IMR-90 (cell line): ENCODE measurements around the gene GH1. TPM values are rescaled to one million over a fixed set of nuclear protein-coding genes. Genes with fewer than 3 reads are reported as not detected.

Source experiments
- ATAC-seq: fragments of 200-7000 bp; cut with Tn5 transposase; 2 replicates; pipeline ENCODE4 v1.9.1; 2020; ENCODE audit warnings: low read depth, mild to moderate bottlenecking, moderate library complexity
- BruUV-seq: library from RNA; stranded (reverse); fragments of 400-500 nt; replicated peaks from 2 replicates; lab custom pipeline; 2021; lab: Mats Ljungman, UMichigan
- CTCF ChIA-PET: fragments of 300-600 bp; formaldehyde crosslinking; extraction: SDS; loops from one replicate; lab custom pipeline; 2021; ENCODE audit warnings: antibody characterized with exemption; lab: Yijun Ruan, JAX
- POLR2A ChIA-PET: fragments of 300-600 bp; sonication (Branson Sonifier 250); formaldehyde crosslinking; loops from one replicate; lab custom pipeline; 2022; ENCODE audit warnings: antibody characterized with exemption; ENCODE audit not compliant: unreplicated experiment; lab: Charles Lee
- DNase-seq: peaks from one replicate; pipeline ENCODE4 v3.0.0; 2013
- H2AFZ ChIP-seq: replicated peaks from 2 replicates; pipeline ENCODE3; 2013; ENCODE audit warnings: low read length, mild to moderate bottlenecking; ENCODE audit not compliant: poor library complexity
- H2AK5ac ChIP-seq: 2 replicates; pipeline ENCODE4 v1.6.1; 2013; ENCODE audit warnings: low read depth, low read length, inconsistent platforms
- H2AK9ac ChIP-seq: replicated peaks from 2 replicates; pipeline ENCODE3; 2013; ENCODE audit warnings: mild to moderate bottlenecking, low read depth, low read length, moderate library complexity; ENCODE audit not compliant: poor library complexity
- H2BK120ac ChIP-seq: 2 replicates; pipeline ENCODE4 v1.6.1; 2013; ENCODE audit warnings: low read depth, low read length, inconsistent platforms
- H2BK15ac ChIP-seq: 3 replicates; pipeline ENCODE4 v1.6.1; 2013; ENCODE audit warnings: low read depth, low read length, inconsistent platforms
- H2BK20ac ChIP-seq: 2 replicates; pipeline ENCODE4 v1.6.1; 2013; ENCODE audit warnings: low read depth, mild to moderate bottlenecking, inconsistent platforms, low read length, moderate library complexity
- H2BK5ac ChIP-seq: 2 replicates; pipeline ENCODE4 v1.6.1; 2013; ENCODE audit warnings: mild to moderate bottlenecking, low read depth, low read length, inconsistent platforms; ENCODE audit not compliant: poor library complexity, severe bottlenecking
- H3K14ac ChIP-seq: replicated peaks from 2 replicates; pipeline ENCODE4 v1.6.1; 2013; ENCODE audit warnings: low read depth, low read length, inconsistent platforms
- H3K18ac ChIP-seq: 2 replicates; pipeline ENCODE4 v1.6.1; 2013; ENCODE audit warnings: low read depth, low read length, control low read depth
- H3K23ac ChIP-seq: 2 replicates; pipeline ENCODE4 v1.6.1; 2013; ENCODE audit warnings: low read depth, low read length, inconsistent platforms
- H3K27ac ChIP-seq: 2 replicates; pipeline ENCODE4 v1.5.1; 2013; ENCODE audit warnings: mild to moderate bottlenecking, control low read depth, low read length; ENCODE audit not compliant: insufficient read depth
- H3K27me3 ChIP-seq: 2 replicates; pipeline ENCODE4 v1.6.1; 2013; ENCODE audit warnings: low read length; ENCODE audit not compliant: control insufficient read depth, insufficient read depth
- H3K36me3 ChIP-seq: 2 replicates; pipeline ENCODE4 v1.6.1; 2013; ENCODE audit warnings: low read length, mixed read lengths; ENCODE audit not compliant: control insufficient read depth, insufficient read depth
- H3K4ac ChIP-seq: 2 replicates; pipeline ENCODE4 v1.6.1; 2013; ENCODE audit warnings: low read depth, low read length, inconsistent platforms
- H3K4me1 ChIP-seq: 2 replicates; pipeline ENCODE4 v1.6.1; 2013; ENCODE audit warnings: low read length, mixed read lengths; ENCODE audit not compliant: control insufficient read depth, insufficient read depth
- H3K4me2 ChIP-seq: 2 replicates; pipeline ENCODE4 v1.6.1; 2013; ENCODE audit warnings: low read depth, mild to moderate bottlenecking, control low read depth, low read length, moderate library complexity
- H3K4me3 ChIP-seq: 2 replicates; pipeline ENCODE4 v1.5.1; 2013; ENCODE audit warnings: low read depth, mild to moderate bottlenecking, control low read depth, low read length, moderate library complexity; ENCODE audit not compliant: insufficient read depth
- H3K56ac ChIP-seq: 2 replicates; pipeline ENCODE4 v1.6.1; 2013; ENCODE audit warnings: low read length, inconsistent platforms; ENCODE audit not compliant: insufficient read depth; ENCODE audit errors: extremely low read depth
- H3K79me1 ChIP-seq, 2 experiments: 2 replicates each; pipeline ENCODE4 v1.6.1; 2013; ENCODE audit warnings: low read length in 2 of 2, inconsistent platforms in 1 of 2, low read depth in 1 of 2
- H3K9ac ChIP-seq: 2 replicates; pipeline ENCODE4 v1.6.1; 2013; ENCODE audit warnings: low read depth, low read length, control low read depth
- H3K9me1 ChIP-seq: 2 replicates; pipeline ENCODE4 v1.6.1; 2013; ENCODE audit warnings: low read length, inconsistent platforms; ENCODE audit not compliant: insufficient read depth
- H3K9me3 ChIP-seq: 2 replicates; pipeline ENCODE4 v1.6.1; 2013; ENCODE audit warnings: low read length; ENCODE audit not compliant: control insufficient read depth, insufficient read depth
- H4K20me1 ChIP-seq: 2 replicates; pipeline ENCODE4 v1.6.1; 2013; ENCODE audit warnings: low read length, inconsistent platforms; ENCODE audit not compliant: insufficient read depth
- H4K5ac ChIP-seq: 2 replicates; pipeline ENCODE4 v1.6.1; 2013; ENCODE audit warnings: mild to moderate bottlenecking, low read depth, low read length, control low read depth
- H4K8ac ChIP-seq, 2 experiments: 2 replicates each; pipeline ENCODE4 v1.6.1; 2013; ENCODE audit warnings: low read depth in 2 of 2, low read length in 2 of 2, control low read depth in 1 of 2, inconsistent platforms in 1 of 2
- H4K91ac ChIP-seq: 2 replicates; pipeline ENCODE4 v1.6.1; 2013; ENCODE audit warnings: low read depth, low read length, inconsistent platforms; ENCODE audit not compliant: insufficient read depth
- BHLHE40 ChIP-seq: fragments of 150-350 bp; IDR thresholded peaks from 2 replicates; pipeline ENCODE4 v1.6.1; 2016; ENCODE audit warnings: mild to moderate bottlenecking, low read depth, low read length
- CEBPB ChIP-seq: IDR thresholded peaks from 2 replicates; pipeline ENCODE4 v1.6.1; 2012; ENCODE audit warnings: low read depth, low read length, improper control_type of control experiment
- CHD1 ChIP-seq: IDR thresholded peaks from 2 replicates; pipeline ENCODE4 v1.6.1; 2012; ENCODE audit warnings: low read depth, low read length, improper control_type of control experiment
- FOS ChIP-seq: fragments of 150-350 bp; IDR thresholded peaks from 2 replicates; pipeline ENCODE4 v1.6.1; 2016; ENCODE audit warnings: low read depth, low read length
- MAFK ChIP-seq: IDR thresholded peaks from 2 replicates; pipeline ENCODE4 v1.6.1; 2012; ENCODE audit warnings: low read depth, low read length, improper control_type of control experiment
- MAZ ChIP-seq: IDR thresholded peaks from 2 replicates; pipeline ENCODE4 v1.6.1; 2012; ENCODE audit warnings: low read depth, mild to moderate bottlenecking, low read length, improper control_type of control experiment, moderate library complexity, borderline replicate concordance
- MXI1 ChIP-seq: IDR thresholded peaks from 2 replicates; pipeline ENCODE4 v1.6.1; 2012; ENCODE audit warnings: low read depth, mild to moderate bottlenecking, low read length, moderate library complexity, borderline replicate concordance
- POLR2A ChIP-seq: IDR thresholded peaks from 2 replicates; pipeline ENCODE4 v1.6.1; 2012; ENCODE audit warnings: mild to moderate bottlenecking, low read depth, low read length
- RAD21 ChIP-seq: IDR thresholded peaks from 2 replicates; pipeline ENCODE4 v1.6.1; 2012; ENCODE audit warnings: low read length, improper control_type of control experiment
- RCOR1 ChIP-seq: IDR thresholded peaks from 2 replicates; pipeline ENCODE4 v1.6.1; 2012; ENCODE audit warnings: mild to moderate bottlenecking, low read length, improper control_type of control experiment; ENCODE audit not compliant: insufficient replicate concordance
- SMC3 ChIP-seq: fragments of 150-350 bp; IDR thresholded peaks from 2 replicates; pipeline ENCODE4 v1.6.1; 2016; ENCODE audit warnings: low read depth, mild to moderate bottlenecking, antibody characterized with exemption, low read length, moderate library complexity
- whole genome bisulfite sequencing, 2 experiments: methylation state at CpG; one replicate each; pipeline versions ENCODE4 v1.1.5 to v1.1.7; 2013; ENCODE audit warnings: missing lambda C conversion rate in 2 of 2; ENCODE audit not compliant: insufficient read length in 1 of 2; ENCODE audit errors: extremely low coverage in 2 of 2; 5-methylcytosine and 5-hydroxymethylcytosine counted together
- dilution Hi-C: fragments of 300-500 bp; cut with HindIII; formaldehyde crosslinking; loops from one replicate; pipeline ENCODE4 v1.14.3; 2018; ENCODE audit warnings: low sequenced_read_pairs; ENCODE audit not compliant: unreplicated experiment
- in situ Hi-C: fragments of 300-500 bp; cut with MboI; formaldehyde crosslinking; loops from 3 replicates; pipeline ENCODE4 v1.14.3; 2019; ENCODE audit warnings: low sequenced_read_pairs, inconsistent platforms, mixed read lengths
- intact Hi-C: fragments of 100-400 bp; cut with micrococcal nuclease; formaldehyde crosslinking; loops from 2 replicates; pipeline ENCODE4 v1.10.0; 2022
- polyA plus RNA-seq, 3 experiments: library from polyadenylated mRNA; depleted of rRNA; stranded (reverse); fragments of >200 nt; gene quantifications; 2 replicates each; pipeline ENCODE4 v1.2.3, GENCODE V29; 2012; ENCODE audit warnings: low replicate concordance in 1 of 3
- total RNA-seq: library from RNA; depleted of rRNA; stranded (reverse); fragments of >200 nt; gene quantifications from 2 replicates; pipeline ENCODE4 v1.2.3, GENCODE V29; 2012
- TF ChIP-seq, protein P1 (sequence below): fragments of 150-350 bp; IDR thresholded peaks from 2 replicates; pipeline ENCODE4 v1.6.1; 2017; ENCODE audit warnings: mild to moderate bottlenecking, antibody characterized with exemption, low read length, low read depth
- TF ChIP-seq, protein P2 (sequence below): conservative IDR thresholded peaks from 2 replicates; pipeline ENCODE4 v1.5.1; 2012; ENCODE audit warnings: mild to moderate bottlenecking, low read depth, low read length, improper control_type of control experiment
- TF ChIP-seq, protein P3 (sequence below): fragments of 150-350 bp; IDR thresholded peaks from 2 replicates; pipeline ENCODE4 v1.6.1; 2016; ENCODE audit warnings: low read depth, mild to moderate bottlenecking, low read length, moderate library complexity, borderline replicate concordance

The GH1 gene
- total and polyA plus RNA-seq, 2 of the 4 experiments (the other 2 are of a cell fraction) = not detected

DNA sequence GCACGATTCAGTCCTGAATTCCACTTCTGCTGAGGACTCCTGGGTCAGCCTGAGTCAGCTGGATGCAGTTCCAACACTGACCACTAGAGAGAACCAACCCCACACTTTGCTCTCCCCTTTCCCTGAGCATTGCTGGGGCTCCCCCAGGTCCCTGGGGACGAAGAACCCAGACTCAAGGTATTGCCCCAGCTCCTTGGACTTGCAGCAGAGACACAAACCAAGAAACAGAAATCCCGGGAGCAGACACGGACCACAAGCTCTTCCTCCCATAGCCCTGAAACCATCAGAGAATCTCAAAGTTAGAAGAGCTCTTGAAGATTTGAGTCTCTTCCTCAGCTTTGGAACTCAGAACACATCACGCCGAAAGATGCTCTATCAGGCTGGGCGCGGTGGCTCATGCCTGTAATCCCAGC, 678 bp upstream of the GH1 start:
- in situ Hi-C loops = loop anchor here (5.0 to 10.0 kb wide), 3 partner anchors 105 to 365 kb away; partner anchors contain the start of genes ERN1 and ICAM2
- 64% methylated on average over 5 of the region's 8 CpGs; no CpG with 5 or more reads in 1 of the 2 experiments for WGBS, 2 experiments
- Histone ChIP-seq H3K23ac (no peak overlapping the region), H2BK120ac (no peak overlapping the region), H3K56ac (no peak overlapping the region), H2AK5ac (no peak overlapping the region), H3K18ac (no peak overlapping the region), H2BK5ac (no peak overlapping the region), H4K91ac (no peak overlapping the region), H3K9ac (no peak overlapping the region), H3K9me1 (no peaks in the 10 kb centered on the region), H3K27me3 (peaks cover 27% of the 10 kb centered on the region), H2AFZ (peak overlapping the region; percentile 2), H4K20me1 (no peaks in the 10 kb centered on the region), H3K4me3 (no peak overlapping the region), H4K8ac (no peak overlapping the region), H3K27ac (no peak overlapping the region), H2BK15ac (no peak overlapping the region), H2BK20ac (no peak overlapping the region), H3K4me1 (no peaks in the 10 kb centered on the region), H2AK9ac (no peak overlapping the region), H3K9me3 (no peaks in the 10 kb centered on the region), H3K4me2 (no peak overlapping the region), H3K14ac (no peak overlapping the region), H3K79me1 (no peaks in the 10 kb centered on the region), H4K5ac (no peak overlapping the region), H3K36me3 (no peaks in the 10 kb centered on the region), H3K4ac (no peak overlapping the region)
- intact Hi-C loops = loop anchor here (1.0 to 10.0 kb wide), 5 partner anchors 27 to 365 kb away; no protein-coding TSS in a partner anchor
- ChIA-PET CTCF (interaction anchor here (0.7 to 2.7 kb wide), 12 partner anchors 9 to 214 kb away, joined by 3 to 21 read pairs (median 5); partner anchors contain the start of gene ICAM2), POLR2A (no interaction called here)
- peak; percentile 100 for ATAC-seq
- DNase-seq = peak; percentile 51
- dilution Hi-C loops = no loop called here
- TF ChIP-seq MXI1 (no peak), CHD1 (no peak), RAD21 (peak; percentile 88), MAZ (no peak), FOS (no peak), BHLHE40 (no peak), MAFK (0 out of 2 replicates have a peak, but pooled peaks have one; percentile 6), RCOR1 (no peak), SMC3 (peak; percentile 74), CEBPB (no peak), POLR2A (no peak)
- TF ChIP-seq, protein P1, sequence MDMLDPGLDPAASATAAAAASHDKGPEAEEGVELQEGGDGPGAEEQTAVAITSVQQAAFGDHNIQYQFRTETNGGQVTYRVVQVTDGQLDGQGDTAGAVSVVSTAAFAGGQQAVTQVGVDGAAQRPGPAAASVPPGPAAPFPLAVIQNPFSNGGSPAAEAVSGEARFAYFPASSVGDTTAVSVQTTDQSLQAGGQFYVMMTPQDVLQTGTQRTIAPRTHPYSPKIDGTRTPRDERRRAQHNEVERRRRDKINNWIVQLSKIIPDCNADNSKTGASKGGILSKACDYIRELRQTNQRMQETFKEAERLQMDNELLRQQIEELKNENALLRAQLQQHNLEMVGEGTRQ = no peak
- TF ChIP-seq, protein P2, sequence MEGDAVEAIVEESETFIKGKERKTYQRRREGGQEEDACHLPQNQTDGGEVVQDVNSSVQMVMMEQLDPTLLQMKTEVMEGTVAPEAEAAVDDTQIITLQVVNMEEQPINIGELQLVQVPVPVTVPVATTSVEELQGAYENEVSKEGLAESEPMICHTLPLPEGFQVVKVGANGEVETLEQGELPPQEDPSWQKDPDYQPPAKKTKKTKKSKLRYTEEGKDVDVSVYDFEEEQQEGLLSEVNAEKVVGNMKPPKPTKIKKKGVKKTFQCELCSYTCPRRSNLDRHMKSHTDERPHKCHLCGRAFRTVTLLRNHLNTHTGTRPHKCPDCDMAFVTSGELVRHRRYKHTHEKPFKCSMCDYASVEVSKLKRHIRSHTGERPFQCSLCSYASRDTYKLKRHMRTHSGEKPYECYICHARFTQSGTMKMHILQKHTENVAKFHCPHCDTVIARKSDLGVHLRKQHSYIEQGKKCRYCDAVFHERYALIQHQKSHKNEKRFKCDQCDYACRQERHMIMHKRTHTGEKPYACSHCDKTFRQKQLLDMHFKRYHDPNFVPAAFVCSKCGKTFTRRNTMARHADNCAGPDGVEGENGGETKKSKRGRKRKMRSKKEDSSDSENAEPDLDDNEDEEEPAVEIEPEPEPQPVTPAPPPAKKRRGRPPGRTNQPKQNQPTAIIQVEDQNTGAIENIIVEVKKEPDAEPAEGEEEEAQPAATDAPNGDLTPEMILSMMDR = peak; percentile 86
- TF ChIP-seq, protein P3, sequence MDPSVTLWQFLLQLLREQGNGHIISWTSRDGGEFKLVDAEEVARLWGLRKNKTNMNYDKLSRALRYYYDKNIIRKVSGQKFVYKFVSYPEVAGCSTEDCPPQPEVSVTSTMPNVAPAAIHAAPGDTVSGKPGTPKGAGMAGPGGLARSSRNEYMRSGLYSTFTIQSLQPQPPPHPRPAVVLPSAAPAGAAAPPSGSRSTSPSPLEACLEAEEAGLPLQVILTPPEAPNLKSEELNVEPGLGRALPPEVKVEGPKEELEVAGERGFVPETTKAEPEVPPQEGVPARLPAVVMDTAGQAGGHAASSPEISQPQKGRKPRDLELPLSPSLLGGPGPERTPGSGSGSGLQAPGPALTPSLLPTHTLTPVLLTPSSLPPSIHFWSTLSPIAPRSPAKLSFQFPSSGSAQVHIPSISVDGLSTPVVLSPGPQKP = no peak
- no TSS peak for BruUV-seq
